ENCODE results near the gene DPPA5. TPM values are rescaled to one million over a fixed set of nuclear protein-coding genes. Genes with fewer than 3 reads are reported as not detected.

The DPPA5 gene
- total RNA-seq, 1 experiment from 2014 or later, result not detected

- Histone ChIP-seq H3K9me3 (no peaks in the 10 kb centered on the region), H3K4me1 (no peaks in the 10 kb centered on the region), H3K36me3 (ENCODE audit: control insufficient read depth, insufficient read depth, low read length) (no peaks in the 10 kb centered on the region), H3K4me3 (ENCODE audit: low read depth, low read length) (no peak overlapping the region), H3K27me3 (replicated peaks; ENCODE audit: control insufficient read depth, insufficient read depth, low read length) (no peaks in the 10 kb centered on the region)
- no peaks in the 10 kb centered on the region for H3K36me3 Mint-ChIP-seq (ENCODE audit: insufficient read depth, unreplicated experiment)
- H3K27ac Mint-ChIP-seq (ENCODE audit: unreplicated experiment), result no peak overlapping the region
- no peak for TF ChIP-seq CTCF (IDR thresholded peaks at IDR 0.05; ENCODE audit: insufficient read depth in 1 of 2, low read depth in 1 of 2, low read length in 1 of 2, severe bottlenecking in 1 of 2, unreplicated experiment in 1 of 2)
- ChIA-PET POLR2A (no interaction called here), CTCF (no interaction called here)
- H3K4me1 Mint-ChIP-seq (ENCODE audit: low read depth, unreplicated experiment), result no peaks in the 10 kb centered on the region
- no peaks in the 10 kb centered on the region for H3K27me3 Mint-ChIP-seq (ENCODE audit: insufficient read depth, unreplicated experiment)
- H3K4me3 Mint-ChIP-seq (ENCODE audit: unreplicated experiment), result no peak overlapping the region
- intact Hi-C loops (cut with micrococcal nuclease; ENCODE audit: unreplicated experiment), result no loop called here
- no peaks in the 10 kb centered on the region for H3K9me3 Mint-ChIP-seq (ENCODE audit: unreplicated experiment)
- no peak for DNase-seq
- no TSS peak for BruUV-seq (replicated peaks)
Measured at GRCh38 chr6:73391675-73392074, 37.6 kb upstream of the DPPA5 start.

- intact Hi-C loops (cut with micrococcal nuclease; ENCODE audit: unreplicated experiment), result loop anchor here (2.0 to 5.0 kb wide), 2 partner anchors 48 to 63 kb away; no protein-coding TSS in a partner anchor
- no peaks in the 10 kb centered on the region for H3K27me3 ChIP-seq (replicated peaks; ENCODE audit: control insufficient read depth, insufficient read depth, low read length)
- no peaks in the 10 kb centered on the region for H3K9me3 ChIP-seq
- no peak overlapping the region for H3K4me3 Mint-ChIP-seq (ENCODE audit: unreplicated experiment)
- ChIA-PET POLR2A (interaction anchor here (1.9 kb wide), 1 partner anchor 81 kb away, joined by 7 read pairs; no protein-coding TSS in a partner anchor), CTCF (no interaction called here)
- H3K36me3 Mint-ChIP-seq (ENCODE audit: insufficient read depth, unreplicated experiment), result no peaks in the 10 kb centered on the region
- no peaks in the 10 kb centered on the region for H3K36me3 ChIP-seq (ENCODE audit: control insufficient read depth, insufficient read depth, low read length)
- no peaks in the 10 kb centered on the region for H3K9me3 Mint-ChIP-seq (ENCODE audit: unreplicated experiment)
- H3K4me3 ChIP-seq (ENCODE audit: low read depth, low read length), result no peak overlapping the region; the same call in 1 of the 2 replicates
- H3K27me3 Mint-ChIP-seq (ENCODE audit: insufficient read depth, unreplicated experiment), result no peaks in the 10 kb centered on the region
- DNase-seq, result no peak
- BruUV-seq (replicated peaks), result no TSS peak
- no peaks in the 10 kb centered on the region for H3K4me1 Mint-ChIP-seq (ENCODE audit: low read depth, unreplicated experiment)
- no peak for TF ChIP-seq CTCF (IDR thresholded peaks at IDR 0.05; ENCODE audit: insufficient read depth in 1 of 2, low read depth in 1 of 2, low read length in 1 of 2, severe bottlenecking in 1 of 2, unreplicated experiment in 1 of 2)
- no peak overlapping the region for H3K27ac Mint-ChIP-seq (ENCODE audit: unreplicated experiment)
- H3K4me1 ChIP-seq, result no peaks in the 10 kb centered on the region
Measured at GRCh38 chr6:73389854-73390253, 35.8 kb upstream of the DPPA5 start.

GRCh38 chr6:73388800-73389512 is 34.9 kb upstream of the DPPA5 start:
- no peaks in the 10 kb centered on the region for H3K9me3 ChIP-seq
- H3K4me3 ChIP-seq (ENCODE audit: low read depth, low read length), result peak overlapping the region; percentile 63
- peak; percentile 80 to 85 for DNase-seq
- H3K9me3 Mint-ChIP-seq (ENCODE audit: unreplicated experiment), result no peaks in the 10 kb centered on the region
- POLR2A ChIA-PET, result interaction anchor here (0.5 to 1.9 kb wide), 2 partner anchors 74 to 80 kb away, joined by 7 to 9 read pairs; no protein-coding TSS in a partner anchor
- intact Hi-C loops (cut with micrococcal nuclease; ENCODE audit: unreplicated experiment), result loop anchor here (1.0 to 5.0 kb wide), 3 partner anchors 47 to 104 kb away; no protein-coding TSS in a partner anchor
- no peaks in the 10 kb centered on the region for H3K36me3 Mint-ChIP-seq (ENCODE audit: insufficient read depth, unreplicated experiment)
- no peaks in the 10 kb centered on the region for H3K4me1 ChIP-seq
- TF ChIP-seq CTCF (IDR thresholded peaks at IDR 0.05; ENCODE audit: insufficient read depth in 1 of 2, low read depth in 1 of 2, low read length in 1 of 2, severe bottlenecking in 1 of 2, unreplicated experiment in 1 of 2), result peak; percentile 79 to 81
- CTCF ChIA-PET, result interaction anchor here (0.6 to 1.6 kb wide), 11 partner anchors 11 to 165 kb away, joined by 3 to 19 read pairs (median 6); no protein-coding TSS in a partner anchor
- H3K4me3 Mint-ChIP-seq (ENCODE audit: unreplicated experiment), result peak overlapping the region; percentile 87
- H3K27ac Mint-ChIP-seq (ENCODE audit: unreplicated experiment), result peak overlapping the region; percentile 90
- H3K4me1 Mint-ChIP-seq (ENCODE audit: low read depth, unreplicated experiment), result no peaks in the 10 kb centered on the region
- H3K27me3 Mint-ChIP-seq (ENCODE audit: insufficient read depth, unreplicated experiment), result no peaks in the 10 kb centered on the region
- no peaks in the 10 kb centered on the region for H3K27me3 ChIP-seq (replicated peaks; ENCODE audit: control insufficient read depth, insufficient read depth, low read length)
- H3K36me3 ChIP-seq (ENCODE audit: control insufficient read depth, insufficient read depth, low read length), result no peaks in the 10 kb centered on the region
- TSS peak; percentile 98 for BruUV-seq (replicated peaks)
